ENCODE results near the gene CDC20B.

Gene CDC20B

DNA sequence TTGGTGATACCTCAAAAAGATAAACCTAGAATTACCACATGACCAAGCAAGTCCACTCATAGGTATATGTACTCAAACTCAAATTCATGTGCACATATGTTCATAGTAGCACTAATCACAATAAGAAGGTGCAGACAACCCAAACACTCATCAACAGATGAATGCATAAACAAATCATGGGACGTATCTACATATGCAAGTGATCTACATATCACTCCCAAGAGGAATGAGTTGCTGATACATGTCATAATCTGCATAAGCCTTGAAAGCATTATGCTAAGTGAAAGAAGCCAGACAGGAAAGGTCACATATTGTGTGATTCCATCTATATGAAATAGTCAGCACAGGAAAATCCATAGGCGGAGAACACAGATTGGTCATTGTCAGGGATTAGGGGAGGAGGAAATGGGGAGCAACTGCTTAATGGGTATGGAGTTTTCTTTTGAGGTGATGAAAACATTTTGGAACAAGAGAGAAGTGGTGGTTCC, 23.6 kb downstream of the CDC20B start:
- peaks cover 8% of the 10 kb centered on the region for H3K27me3 ChIP-seq (ENCODE audit: insufficient read depth, low read length)

DNA sequence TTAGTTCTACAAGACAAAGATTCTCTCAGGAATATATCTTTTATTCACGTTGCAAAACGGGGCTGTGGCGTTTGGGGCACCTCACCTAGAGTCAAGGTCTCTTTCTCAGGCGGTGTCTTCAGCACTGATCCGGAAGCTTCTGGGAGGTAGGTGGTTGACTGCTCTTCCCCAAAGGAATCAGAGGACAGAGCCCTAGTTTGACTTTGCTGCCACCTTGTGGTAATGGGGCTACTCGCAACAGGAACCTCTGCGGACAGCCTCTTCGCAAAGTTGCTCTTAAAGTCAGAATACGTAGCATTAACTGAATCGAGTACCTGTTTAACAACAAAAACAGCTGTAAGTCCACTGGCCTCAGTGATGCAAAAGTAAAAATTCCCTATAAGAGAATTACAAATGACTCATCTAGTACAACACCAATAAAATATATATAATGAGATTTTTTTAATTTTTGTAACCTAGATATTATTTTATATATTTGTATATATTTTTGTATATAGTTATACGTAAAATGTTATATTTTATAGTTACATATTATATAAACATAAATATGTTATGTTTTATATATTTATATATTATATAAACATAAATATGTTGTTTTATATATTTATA, 26.3 kb downstream of the CDC20B start:
- Histone ChIP-seq H3K4me3 (ENCODE audit: low read length) (no peak overlapping the region), H3K9me3 (ENCODE audit: low read length) (no peaks in the 10 kb centered on the region), H3K36me3 (ENCODE audit: insufficient read depth, low read length) (no peaks in the 10 kb centered on the region), H3K27me3 (ENCODE audit: insufficient read depth, low read length) (peaks cover 6% of the 10 kb centered on the region), H3K4me1 (ENCODE audit: insufficient read depth, low read length) (no peaks in the 10 kb centered on the region), H2AFZ (ENCODE audit: low read depth, low read length) (no peak overlapping the region)

More for the DNA sequence above, 23.6 kb downstream of the CDC20B start:
- H3K9me3 ChIP-seq (ENCODE audit: low read length): no peaks in the 10 kb centered on the region
- H3K4me1 ChIP-seq (ENCODE audit: insufficient read depth, low read length): no peaks in the 10 kb centered on the region
- no peak overlapping the region for H3K4me3 ChIP-seq (ENCODE audit: low read length)
- no peaks in the 10 kb centered on the region for H3K36me3 ChIP-seq (ENCODE audit: insufficient read depth, low read length)
- no peak overlapping the region for H2AFZ ChIP-seq (ENCODE audit: low read depth, low read length)

DNA sequence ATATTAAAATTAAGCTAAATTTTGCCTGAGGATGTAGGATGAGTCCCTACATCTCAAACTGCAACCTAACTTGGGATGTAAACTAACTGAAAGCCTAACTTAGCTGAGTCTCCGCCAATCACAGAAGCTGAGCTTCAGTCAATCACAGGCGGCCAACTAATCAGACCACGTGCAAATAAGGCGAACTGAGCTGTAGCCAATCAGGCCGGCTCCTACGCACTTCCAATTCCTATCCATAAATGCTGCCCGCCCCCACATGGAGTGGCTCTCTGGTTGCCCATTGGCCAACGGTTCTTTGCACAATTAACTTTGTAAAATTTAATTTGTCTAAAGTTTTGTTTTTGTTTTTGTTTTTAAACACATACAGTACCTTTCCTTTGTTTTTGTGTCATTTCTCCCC, 26.9 kb downstream of the CDC20B start:
- Histone ChIP-seq H3K9me3 (ENCODE audit: low read length) (no peaks in the 10 kb centered on the region), H3K36me3 (ENCODE audit: insufficient read depth, low read length) (no peaks in the 10 kb centered on the region), H3K4me1 (ENCODE audit: insufficient read depth, low read length) (no peaks in the 10 kb centered on the region), H3K27me3 (ENCODE audit: insufficient read depth, low read length) (peaks cover 8% of the 10 kb centered on the region), H3K4me3 (ENCODE audit: low read length) (no peak overlapping the region), H2AFZ (ENCODE audit: low read depth, low read length) (no peak overlapping the region)

DNA sequence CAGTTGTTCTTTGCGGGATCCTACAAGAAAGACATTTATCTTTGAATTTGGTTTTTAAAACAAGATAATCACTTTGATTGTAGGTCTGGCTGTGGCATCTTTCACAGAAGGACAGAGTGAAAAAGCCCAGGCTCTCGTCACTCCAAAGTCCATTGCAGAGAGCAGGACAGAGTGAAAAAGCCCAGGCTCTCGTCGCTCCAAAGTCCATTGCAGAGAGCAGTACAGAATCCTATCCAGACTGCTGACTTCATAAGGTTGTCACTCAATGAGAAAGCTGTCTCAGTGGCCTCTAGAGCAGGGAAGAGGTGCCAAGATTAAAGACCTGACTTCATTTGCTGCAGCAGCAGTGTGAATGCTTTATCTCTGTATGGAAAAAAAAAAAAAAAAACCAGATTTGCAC, 29.4 kb downstream of the CDC20B start:
- Histone ChIP-seq H3K36me3 (ENCODE audit: insufficient read depth, low read length) (no peaks in the 10 kb centered on the region), H3K4me1 (ENCODE audit: insufficient read depth, low read length) (no peaks in the 10 kb centered on the region), H3K4me3 (ENCODE audit: low read length) (no peak overlapping the region)

DNA sequence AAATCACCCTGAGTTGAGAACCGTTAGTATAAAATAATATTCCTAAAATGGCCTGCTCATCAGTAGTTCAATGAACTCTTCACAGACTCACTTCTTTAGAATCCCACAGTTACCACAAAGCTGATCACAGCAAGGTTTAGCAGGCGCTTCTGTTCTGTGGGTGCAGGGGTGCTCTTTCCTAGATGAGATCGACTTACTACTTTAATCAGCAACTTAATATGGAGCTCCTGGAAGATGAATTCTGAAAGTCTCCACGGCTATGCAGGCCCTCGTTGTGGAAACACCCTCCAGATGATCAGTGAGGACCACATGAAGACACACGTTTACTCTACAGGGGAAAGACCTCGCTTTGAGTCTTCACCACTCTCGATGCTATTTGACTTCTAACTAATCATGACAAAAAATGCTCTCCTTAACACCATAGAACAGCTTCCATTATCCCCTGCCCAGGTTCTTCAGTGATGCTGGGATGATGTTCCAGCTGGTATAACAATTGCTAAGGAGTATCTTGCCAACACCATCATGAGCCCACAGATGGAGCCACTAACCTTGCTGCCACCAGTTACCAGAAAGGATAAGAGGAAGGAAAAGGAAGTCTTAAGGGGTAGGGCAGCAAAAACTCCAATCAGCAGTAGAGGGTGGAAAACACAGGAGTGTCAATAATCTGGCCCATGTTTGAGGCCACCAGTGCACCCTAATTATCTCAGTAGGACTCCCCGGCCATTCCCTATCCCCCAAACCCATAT, 30.9 kb downstream of the CDC20B start:
- no peaks in the 10 kb centered on the region for H3K36me3 ChIP-seq (ENCODE audit: insufficient read depth, low read length)
- H3K9me3 ChIP-seq (ENCODE audit: low read length): no peaks in the 10 kb centered on the region
- H2AFZ ChIP-seq (ENCODE audit: low read depth, low read length): no peak overlapping the region
- peaks cover 2% of the 10 kb centered on the region for H3K27me3 ChIP-seq (ENCODE audit: insufficient read depth, low read length)
- H3K4me1 ChIP-seq (ENCODE audit: insufficient read depth, low read length): no peaks in the 10 kb centered on the region
- H3K4me3 ChIP-seq (ENCODE audit: low read length): no peak overlapping the region

More for the DNA sequence above, 29.4 kb downstream of the CDC20B start:
- no peak overlapping the region for H2AFZ ChIP-seq (ENCODE audit: low read depth, low read length)
- no peaks in the 10 kb centered on the region for H3K9me3 ChIP-seq (ENCODE audit: low read length)
- H3K27me3 ChIP-seq (ENCODE audit: insufficient read depth, low read length): peaks cover 2% of the 10 kb centered on the region

DNA sequence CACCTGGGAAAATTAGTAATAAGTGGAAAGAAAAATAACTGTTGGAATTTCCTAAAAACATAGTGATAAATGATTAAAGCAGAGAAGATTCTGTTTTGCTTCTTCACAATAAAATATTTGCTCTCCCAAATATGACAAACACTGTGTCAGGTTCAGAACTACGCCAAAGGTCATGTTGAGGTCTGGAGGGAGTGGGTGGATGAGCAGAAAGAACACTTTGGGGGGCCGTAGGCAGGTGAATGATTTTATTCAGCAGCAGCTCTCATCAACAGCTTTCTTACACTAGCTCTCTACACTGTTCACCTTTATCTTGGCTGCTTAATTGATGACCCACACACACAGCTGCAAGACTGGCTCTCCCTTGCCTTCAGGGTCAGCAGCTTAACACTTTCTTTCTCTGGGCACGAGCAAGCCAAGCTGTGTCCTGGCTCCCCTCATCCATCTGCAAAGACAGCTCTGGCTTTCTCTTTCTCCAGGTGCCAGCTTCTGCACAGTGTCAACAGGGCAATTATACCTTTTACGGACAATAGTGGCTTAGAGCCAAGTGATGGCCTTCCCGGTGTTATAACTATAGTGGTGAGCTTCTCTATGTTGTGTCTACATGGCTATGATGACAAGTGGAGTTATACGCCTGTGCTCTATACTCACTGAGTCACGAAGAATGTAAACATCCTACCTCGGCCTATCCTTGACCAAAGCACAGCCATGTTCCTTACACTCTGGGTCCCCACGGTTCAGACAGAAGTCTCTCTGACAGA, 31.9 kb downstream of the CDC20B start:
- H2AFZ ChIP-seq (ENCODE audit: low read depth, low read length): no peak overlapping the region
- no peak overlapping the region for H3K4me3 ChIP-seq (ENCODE audit: low read length)
- H3K4me1 ChIP-seq (ENCODE audit: insufficient read depth, low read length): no peaks in the 10 kb centered on the region
- H3K9me3 ChIP-seq (ENCODE audit: low read length): no peaks in the 10 kb centered on the region
- H3K27me3 ChIP-seq (ENCODE audit: insufficient read depth, low read length): peaks cover 2% of the 10 kb centered on the region
- H3K36me3 ChIP-seq (ENCODE audit: insufficient read depth, low read length): no peaks in the 10 kb centered on the region

DNA sequence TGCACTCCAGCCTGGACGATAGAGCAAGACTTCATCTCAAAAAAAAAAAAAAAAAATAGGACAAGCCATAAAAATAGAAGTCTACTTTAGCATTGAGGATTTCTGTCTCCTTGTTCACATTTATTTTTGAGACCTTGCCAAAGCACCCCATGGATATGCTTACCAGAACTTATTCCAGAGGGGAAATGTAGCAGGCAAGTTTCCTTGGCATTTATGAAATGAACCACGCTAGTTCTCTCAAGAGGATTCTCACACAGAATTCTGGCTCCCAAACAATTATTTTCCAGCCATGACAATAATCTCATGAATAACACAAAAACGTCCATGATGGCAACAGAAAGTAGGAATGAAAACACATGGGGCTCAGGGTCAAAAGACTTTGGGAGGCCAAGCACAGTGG, 36.5 kb downstream of the CDC20B start:
- Histone ChIP-seq H3K9me3 (ENCODE audit: low read length) (no peaks in the 10 kb centered on the region), H3K36me3 (ENCODE audit: insufficient read depth, low read length) (no peaks in the 10 kb centered on the region)

DNA sequence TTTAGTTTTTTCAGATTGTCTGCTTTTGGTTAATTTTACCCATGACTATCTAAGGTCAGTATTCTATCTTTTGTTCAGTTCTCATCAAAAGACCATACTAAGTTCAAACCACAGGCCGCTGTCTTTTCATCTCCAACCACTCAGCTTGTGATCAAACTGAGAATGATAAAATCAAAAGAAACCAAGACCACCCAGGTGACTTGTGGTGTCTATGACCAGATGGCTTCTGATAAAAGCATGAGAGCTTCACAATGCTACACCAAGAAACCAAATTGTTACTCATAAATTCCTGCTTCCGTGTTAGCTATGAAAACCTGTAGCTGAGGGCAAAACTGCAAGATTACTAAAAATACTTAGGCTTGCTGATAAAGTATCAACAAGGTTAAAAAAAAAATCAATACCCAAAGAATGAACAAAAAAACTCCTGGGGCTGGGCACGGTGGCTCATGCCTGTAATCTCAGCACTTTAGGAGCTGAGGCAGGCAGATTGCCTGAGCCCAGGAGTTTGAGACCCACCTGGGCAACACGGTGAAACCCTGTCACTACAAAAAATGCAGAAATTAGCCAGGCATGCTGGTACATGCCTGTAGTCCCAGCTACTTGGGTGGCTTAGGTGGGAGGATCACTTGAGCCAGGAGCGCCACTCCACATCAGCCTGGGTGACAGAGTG, 38.8 kb downstream of the CDC20B start:
- Histone ChIP-seq H3K4me1 (ENCODE audit: insufficient read depth, low read length) (no peaks in the 10 kb centered on the region), H3K9me3 (ENCODE audit: low read length) (no peaks in the 10 kb centered on the region), H3K4me3 (ENCODE audit: low read length) (no peak overlapping the region), H2AFZ (ENCODE audit: low read depth, low read length) (no peak overlapping the region), H3K36me3 (ENCODE audit: insufficient read depth, low read length) (no peaks in the 10 kb centered on the region), H3K27me3 (ENCODE audit: insufficient read depth, low read length) (no peaks in the 10 kb centered on the region)

More for the DNA sequence above, 36.5 kb downstream of the CDC20B start:
- Histone ChIP-seq H2AFZ (ENCODE audit: low read depth, low read length) (no peak overlapping the region), H3K27me3 (ENCODE audit: insufficient read depth, low read length) (peaks cover 2% of the 10 kb centered on the region), H3K4me3 (ENCODE audit: low read length) (no peak overlapping the region), H3K4me1 (ENCODE audit: insufficient read depth, low read length) (no peaks in the 10 kb centered on the region)

DNA sequence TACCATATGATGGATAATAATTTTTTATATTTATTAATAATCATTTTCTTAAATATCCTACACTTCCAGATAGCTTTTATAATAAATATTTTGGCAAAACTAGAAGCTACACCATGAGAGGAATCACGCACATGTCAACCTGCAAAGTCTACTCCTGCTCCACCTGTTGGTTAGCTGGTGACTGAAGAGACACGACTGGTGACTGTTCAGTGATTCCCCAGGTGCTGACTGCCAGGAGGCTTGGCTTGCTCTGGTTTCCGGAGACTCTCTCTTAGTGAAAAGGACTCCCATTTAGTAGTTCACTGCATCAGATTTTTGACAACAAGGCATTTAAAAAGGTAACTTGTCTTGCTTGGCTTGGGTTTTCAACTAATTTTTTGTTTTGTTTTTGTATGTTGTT, 49.6 kb downstream of the CDC20B start:
- Histone ChIP-seq H3K4me3 (ENCODE audit: low read length) (no peak overlapping the region), H3K4me1 (ENCODE audit: insufficient read depth, low read length) (no peaks in the 10 kb centered on the region), H3K9me3 (ENCODE audit: low read length) (no peaks in the 10 kb centered on the region), H2AFZ (ENCODE audit: low read depth, low read length) (no peak overlapping the region), H3K27me3 (ENCODE audit: insufficient read depth, low read length) (no peaks in the 10 kb centered on the region), H3K36me3 (ENCODE audit: insufficient read depth, low read length) (no peaks in the 10 kb centered on the region)

DNA sequence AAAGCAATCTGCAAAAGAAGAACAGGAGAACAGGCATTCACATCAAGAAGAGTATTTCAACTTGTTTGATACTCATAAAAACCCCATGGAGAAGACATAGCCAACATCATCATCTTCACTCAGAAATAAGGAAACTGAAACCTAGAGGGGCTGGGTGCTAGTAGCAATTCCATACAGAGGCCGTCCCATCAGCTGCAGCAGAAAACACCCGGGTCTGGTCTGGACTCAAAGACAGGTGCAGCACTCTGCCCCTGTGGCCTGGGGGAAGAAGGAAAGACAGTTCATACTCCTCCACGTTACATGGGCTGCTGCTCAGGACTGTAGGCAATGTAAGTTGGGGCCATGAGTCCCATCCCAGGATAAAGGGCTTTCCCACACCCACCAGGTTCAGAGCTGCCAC, 58.9 kb downstream of the CDC20B start:
- peaks cover 9% of the 10 kb centered on the region for H3K4me1 ChIP-seq (ENCODE audit: insufficient read depth, low read length)
- H3K27me3 ChIP-seq (ENCODE audit: insufficient read depth, low read length): peaks cover 2% of the 10 kb centered on the region
- H3K9me3 ChIP-seq (ENCODE audit: low read length): no peaks in the 10 kb centered on the region
- H3K4me3 ChIP-seq (ENCODE audit: low read length): no peak overlapping the region
- no peaks in the 10 kb centered on the region for H3K36me3 ChIP-seq (ENCODE audit: insufficient read depth, low read length)
- H2AFZ ChIP-seq (ENCODE audit: low read depth, low read length): no peak overlapping the region

DNA sequence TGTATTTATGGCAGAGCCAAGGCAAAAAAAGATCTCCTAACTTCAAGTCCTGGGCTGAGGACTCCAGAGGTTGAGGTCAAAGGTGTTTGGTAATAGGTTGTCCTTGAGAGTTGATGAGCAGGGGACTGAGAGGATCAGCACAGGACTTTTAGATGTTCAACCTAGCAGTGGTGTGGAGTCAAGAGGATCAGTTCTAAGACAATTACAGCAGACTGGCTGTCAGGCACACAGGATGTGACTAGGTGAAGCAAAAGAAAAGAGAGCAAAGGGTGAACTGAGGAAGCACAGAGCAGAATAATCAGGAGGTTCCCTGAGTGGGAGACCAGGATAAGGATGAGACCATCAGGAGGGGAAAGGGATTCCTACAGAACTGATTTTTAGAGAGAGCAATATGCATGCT, 59.6 kb downstream of the CDC20B start:
- H3K27me3 ChIP-seq (ENCODE audit: insufficient read depth, low read length): peaks cover 2% of the 10 kb centered on the region
- H3K4me1 ChIP-seq (ENCODE audit: insufficient read depth, low read length): peaks cover 9% of the 10 kb centered on the region
- H3K4me3 ChIP-seq (ENCODE audit: low read length): no peak overlapping the region
- H3K36me3 ChIP-seq (ENCODE audit: insufficient read depth, low read length): no peaks in the 10 kb centered on the region
- H3K9me3 ChIP-seq (ENCODE audit: low read length): no peaks in the 10 kb centered on the region
- H2AFZ ChIP-seq (ENCODE audit: low read depth, low read length): no peak overlapping the region

DNA sequence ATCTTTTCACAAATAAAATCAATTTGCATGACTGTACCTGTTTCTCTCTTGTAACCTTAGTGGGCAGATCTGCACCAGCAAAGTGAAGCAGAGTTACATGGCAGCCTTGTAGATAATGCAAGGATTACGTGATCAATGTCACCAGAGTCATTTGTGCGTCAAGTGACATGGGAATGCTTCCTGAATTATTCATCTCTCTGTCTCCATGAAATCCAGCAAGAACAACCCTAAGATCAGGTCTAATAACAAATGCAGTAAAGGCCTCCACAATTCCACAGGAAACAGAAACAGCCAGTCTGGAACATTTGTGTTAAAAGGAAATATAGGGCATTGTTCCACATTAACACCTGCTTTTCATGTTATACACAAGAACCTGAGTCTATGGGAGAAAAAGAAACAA, 62.8 kb downstream of the CDC20B start:
- peaks cover 2% of the 10 kb centered on the region for H3K27me3 ChIP-seq (ENCODE audit: insufficient read depth, low read length)
- H3K36me3 ChIP-seq (ENCODE audit: insufficient read depth, low read length): no peaks in the 10 kb centered on the region
- peaks cover 9% of the 10 kb centered on the region for H3K4me1 ChIP-seq (ENCODE audit: insufficient read depth, low read length)
- no peak overlapping the region for H3K4me3 ChIP-seq (ENCODE audit: low read length)
- H3K9me3 ChIP-seq (ENCODE audit: low read length): no peaks in the 10 kb centered on the region
- peak overlapping the region; percentile 60 for H2AFZ ChIP-seq (ENCODE audit: low read depth, low read length)

DNA sequence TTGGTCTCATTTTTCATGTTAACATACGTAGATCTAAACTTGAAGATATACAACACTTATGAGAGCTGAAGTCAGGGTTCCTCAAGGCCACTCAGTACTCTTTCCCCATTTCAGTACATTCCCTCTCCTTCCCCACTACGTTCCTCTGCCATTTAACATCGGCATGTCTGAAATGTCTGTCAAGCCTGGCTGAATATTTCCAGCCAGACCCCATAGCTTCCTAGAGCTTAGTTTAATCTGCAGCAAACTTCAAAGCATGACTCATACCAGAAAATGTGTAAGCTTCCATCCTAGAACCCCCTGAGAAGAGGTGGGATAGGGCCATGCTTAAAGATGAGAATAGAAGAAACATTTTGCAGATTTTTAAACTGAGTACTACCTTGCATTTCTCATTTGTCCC, 64.3 kb downstream of the CDC20B start:
- Histone ChIP-seq H3K4me1 (ENCODE audit: insufficient read depth, low read length) (peaks cover 9% of the 10 kb centered on the region), H3K4me3 (ENCODE audit: low read length) (no peak overlapping the region), H3K36me3 (ENCODE audit: insufficient read depth, low read length) (no peaks in the 10 kb centered on the region), H3K27me3 (ENCODE audit: insufficient read depth, low read length) (no peaks in the 10 kb centered on the region), H3K9me3 (ENCODE audit: low read length) (no peaks in the 10 kb centered on the region), H2AFZ (ENCODE audit: low read depth, low read length) (no peak overlapping the region)
